OCI-LY1 (cell line): ENCODE data around the gene SPOCK1.

Experiments used
- EZH2 ChIP-seq: fragments of 200-600 bp; sonication (generic), shearing (Covaris generic); IDR thresholded peaks from 2 replicates; pipeline ENCODE4 v1.8.0; 2017; ENCODE audit warnings: borderline replicate concordance, mixed run types, mild to moderate bottlenecking, antibody characterized with exemption, low read length, moderate library complexity, mixed read lengths
- TF ChIP-seq, protein P1 (sequence below): fragments of 200-600 bp; sonication (generic), shearing (Covaris generic); IDR thresholded peaks from 2 replicates; pipeline ENCODE4 v1.5.1; 2017; ENCODE audit warnings: mild to moderate bottlenecking, antibody characterized with exemption, low read length, moderate library complexity, mixed read lengths

- TF ChIP-seq, protein P1, sequence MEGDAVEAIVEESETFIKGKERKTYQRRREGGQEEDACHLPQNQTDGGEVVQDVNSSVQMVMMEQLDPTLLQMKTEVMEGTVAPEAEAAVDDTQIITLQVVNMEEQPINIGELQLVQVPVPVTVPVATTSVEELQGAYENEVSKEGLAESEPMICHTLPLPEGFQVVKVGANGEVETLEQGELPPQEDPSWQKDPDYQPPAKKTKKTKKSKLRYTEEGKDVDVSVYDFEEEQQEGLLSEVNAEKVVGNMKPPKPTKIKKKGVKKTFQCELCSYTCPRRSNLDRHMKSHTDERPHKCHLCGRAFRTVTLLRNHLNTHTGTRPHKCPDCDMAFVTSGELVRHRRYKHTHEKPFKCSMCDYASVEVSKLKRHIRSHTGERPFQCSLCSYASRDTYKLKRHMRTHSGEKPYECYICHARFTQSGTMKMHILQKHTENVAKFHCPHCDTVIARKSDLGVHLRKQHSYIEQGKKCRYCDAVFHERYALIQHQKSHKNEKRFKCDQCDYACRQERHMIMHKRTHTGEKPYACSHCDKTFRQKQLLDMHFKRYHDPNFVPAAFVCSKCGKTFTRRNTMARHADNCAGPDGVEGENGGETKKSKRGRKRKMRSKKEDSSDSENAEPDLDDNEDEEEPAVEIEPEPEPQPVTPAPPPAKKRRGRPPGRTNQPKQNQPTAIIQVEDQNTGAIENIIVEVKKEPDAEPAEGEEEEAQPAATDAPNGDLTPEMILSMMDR: no peak
- TF ChIP-seq EZH2: no peak
Observed at GRCh38 chr5:137466889-137467288, 32.2 kb downstream of the SPOCK1 start.
